ENCODE measurements around the gene DNMT3A.

DNMT3A gene

DNA sequence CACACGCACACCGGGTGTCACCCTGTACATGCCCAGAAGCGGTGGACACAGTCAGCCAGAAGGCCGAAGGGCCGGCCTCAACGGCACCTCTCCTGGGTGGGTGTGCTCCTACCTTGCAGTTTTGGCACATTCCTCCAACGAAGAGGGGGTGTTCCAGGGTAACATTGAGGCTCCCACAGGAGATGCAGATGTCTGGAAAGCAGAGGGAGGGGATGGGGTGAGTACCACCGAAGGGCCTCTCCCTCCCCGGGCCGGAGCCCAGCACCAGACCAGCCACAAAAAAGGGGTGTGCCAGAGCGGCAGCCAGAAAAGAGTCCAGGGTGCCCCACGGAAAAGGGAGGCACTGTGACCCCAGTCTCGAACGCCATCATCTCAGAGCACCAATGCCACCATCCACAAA lies 96.6 kb downstream of the DNMT3A start:
- DNase-seq (ENCODE audit: insufficient read length, low spot score) (no peak), FAIRE-seq (no peak)
- TF ChIP-seq POLR2AphosphoS5 (IDR thresholded peaks at IDR 0.05; ENCODE audit: low read depth, low read length) (no peak), POU2F2 (IDR thresholded peaks at IDR 0.05; ENCODE audit: low read depth, low read length) (no peak), TAF1 (IDR thresholded peaks at IDR 0.05; ENCODE audit: low read depth, low read length) (no peak), PAX5 (IDR thresholded peaks at IDR 0.05; ENCODE audit: insufficient read depth, low read length, severe bottlenecking) (no peak), POLR2A (IDR thresholded peaks at IDR 0.05; ENCODE audit: low read depth, low read length) (no peak), SPI1 (IDR thresholded peaks at IDR 0.05; ENCODE audit: low read depth, low read length) (no peak)

- no peak for DNase-seq (ENCODE audit: insufficient read length, low spot score)
- TF ChIP-seq SPI1 (IDR thresholded peaks at IDR 0.05; ENCODE audit: low read depth, low read length) = no peak
- no peak for TF ChIP-seq POU2F2 (IDR thresholded peaks at IDR 0.05; ENCODE audit: low read depth, low read length)
- TF ChIP-seq POLR2AphosphoS5 (IDR thresholded peaks at IDR 0.05; ENCODE audit: low read depth, low read length) = no peak
- TF ChIP-seq PAX5 (IDR thresholded peaks at IDR 0.05; ENCODE audit: insufficient read depth, low read length, severe bottlenecking) = no peak
- TF ChIP-seq TAF1 (IDR thresholded peaks at IDR 0.05; ENCODE audit: low read depth, low read length) = no peak
- no peak for TF ChIP-seq POLR2A (IDR thresholded peaks at IDR 0.05; ENCODE audit: low read depth, low read length)
- FAIRE-seq = no peak
Observed at GRCh38 chr2:25243995-25244394, 97.7 kb downstream of the DNMT3A start.

GRCh38 chr2:25241452-25241851 lies 100.3 kb downstream of the DNMT3A start:
- FAIRE-seq (no peak), DNase-seq (ENCODE audit: insufficient read length, low spot score) (no peak)
- TF ChIP-seq POLR2AphosphoS5 (IDR thresholded peaks at IDR 0.05; ENCODE audit: low read depth, low read length) (no peak), POU2F2 (IDR thresholded peaks at IDR 0.05; ENCODE audit: low read depth, low read length) (no peak), SPI1 (IDR thresholded peaks at IDR 0.05; ENCODE audit: low read depth, low read length) (no peak), TAF1 (IDR thresholded peaks at IDR 0.05; ENCODE audit: low read depth, low read length) (no peak), PAX5 (IDR thresholded peaks at IDR 0.05; ENCODE audit: insufficient read depth, low read length, severe bottlenecking) (no peak), POLR2A (IDR thresholded peaks at IDR 0.05; ENCODE audit: low read depth, low read length) (no peak)

DNA sequence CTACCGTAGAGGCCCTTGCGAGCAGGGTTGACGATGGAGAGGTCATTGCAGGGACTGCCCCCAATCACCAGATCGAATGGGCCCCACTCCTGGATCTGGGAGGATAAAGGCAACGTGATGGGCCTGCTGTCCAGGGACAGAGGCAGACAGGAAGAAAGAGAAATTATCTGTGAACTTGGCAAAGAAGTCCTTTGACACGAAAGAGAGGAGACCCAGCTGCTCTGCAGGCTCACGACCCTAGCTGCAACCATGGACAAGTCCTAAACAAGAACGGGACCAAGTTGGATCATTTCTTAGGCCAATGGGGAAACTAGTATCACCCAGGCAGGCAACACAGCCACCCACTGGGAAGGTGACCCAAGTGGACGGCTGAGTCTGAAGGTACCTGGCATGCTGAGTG lies 101.1 kb downstream of the DNMT3A start:
- no peak for TF ChIP-seq POLR2A (IDR thresholded peaks at IDR 0.05; ENCODE audit: low read depth, low read length)
- TF ChIP-seq TAF1 (IDR thresholded peaks at IDR 0.05; ENCODE audit: low read depth, low read length) = no peak
- TF ChIP-seq POLR2AphosphoS5 (IDR thresholded peaks at IDR 0.05; ENCODE audit: low read depth, low read length) = no peak
- no peak for TF ChIP-seq PAX5 (IDR thresholded peaks at IDR 0.05; ENCODE audit: insufficient read depth, low read length, severe bottlenecking)
- no peak for TF ChIP-seq POU2F2 (IDR thresholded peaks at IDR 0.05; ENCODE audit: low read depth, low read length)
- no peak for FAIRE-seq

GRCh38 chr2:25238920-25239319 lies 102.8 kb downstream of the DNMT3A start:
- no peak for TF ChIP-seq PAX5 (IDR thresholded peaks at IDR 0.05; ENCODE audit: insufficient read depth, low read length, severe bottlenecking)
- TF ChIP-seq SPI1 (IDR thresholded peaks at IDR 0.05; ENCODE audit: low read depth, low read length) = no peak
- TF ChIP-seq POLR2AphosphoS5 (IDR thresholded peaks at IDR 0.05; ENCODE audit: low read depth, low read length) = no peak
- TF ChIP-seq POLR2A (IDR thresholded peaks at IDR 0.05; ENCODE audit: low read depth, low read length) = no peak
- TF ChIP-seq TAF1 (IDR thresholded peaks at IDR 0.05; ENCODE audit: low read depth, low read length) = no peak
- no peak for TF ChIP-seq POU2F2 (IDR thresholded peaks at IDR 0.05; ENCODE audit: low read depth, low read length)
- FAIRE-seq (no peak), DNase-seq (ENCODE audit: insufficient read length, low spot score) (no peak)

More for the DNA sequence above, 101.1 kb downstream of the DNMT3A start:
- DNase-seq (ENCODE audit: insufficient read length, low spot score) = no peak

- DNase-seq (ENCODE audit: insufficient read length, low spot score) (no peak), FAIRE-seq (no peak)
- TF ChIP-seq POU2F2 (IDR thresholded peaks at IDR 0.05; ENCODE audit: low read depth, low read length) (no peak), SPI1 (IDR thresholded peaks at IDR 0.05; ENCODE audit: low read depth, low read length) (no peak), POLR2AphosphoS5 (IDR thresholded peaks at IDR 0.05; ENCODE audit: low read depth, low read length) (no peak), TAF1 (IDR thresholded peaks at IDR 0.05; ENCODE audit: low read depth, low read length) (no peak), PAX5 (IDR thresholded peaks at IDR 0.05; ENCODE audit: insufficient read depth, low read length, severe bottlenecking) (no peak), POLR2A (IDR thresholded peaks at IDR 0.05; ENCODE audit: low read depth, low read length) (no peak)
Observed at GRCh38 chr2:25237764-25238163, 104.0 kb downstream of the DNMT3A start.

GRCh38 chr2:25236736-25237135 lies 105.0 kb downstream of the DNMT3A start:
- FAIRE-seq (no peak), DNase-seq (ENCODE audit: insufficient read length, low spot score) (no peak)
- no peak for TF ChIP-seq SPI1 (IDR thresholded peaks at IDR 0.05; ENCODE audit: low read depth, low read length)
- no peak for TF ChIP-seq PAX5 (IDR thresholded peaks at IDR 0.05; ENCODE audit: insufficient read depth, low read length, severe bottlenecking)

DNA sequence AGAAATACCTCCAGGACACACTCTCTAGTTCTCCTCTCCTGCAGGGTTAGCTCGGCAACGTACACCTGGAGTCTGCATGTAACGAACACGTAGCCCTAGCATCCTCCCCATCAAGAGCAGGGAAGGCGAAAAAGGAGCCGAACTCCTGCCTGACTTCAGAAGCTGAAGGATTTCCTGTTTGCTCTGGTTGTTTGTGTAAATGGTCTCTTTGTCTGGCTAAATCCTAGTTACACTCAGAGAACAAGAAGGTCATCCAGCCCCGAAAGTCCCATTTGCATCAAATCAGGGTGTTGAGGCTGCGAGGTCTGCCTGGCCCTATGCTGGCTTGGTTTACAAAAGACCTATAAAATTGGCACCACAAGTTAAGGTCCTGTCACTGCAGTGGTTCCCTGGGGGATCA lies 107.0 kb downstream of the DNMT3A start:
- no peak for TF ChIP-seq POLR2A (IDR thresholded peaks at IDR 0.05; ENCODE audit: low read depth, low read length)
- TF ChIP-seq PAX5 (IDR thresholded peaks at IDR 0.05; ENCODE audit: insufficient read depth, low read length, severe bottlenecking) = no peak
- TF ChIP-seq POU2F2 (IDR thresholded peaks at IDR 0.05; ENCODE audit: low read depth, low read length) = no peak
- no peak for TF ChIP-seq SPI1 (IDR thresholded peaks at IDR 0.05; ENCODE audit: low read depth, low read length)
- TF ChIP-seq TAF1 (IDR thresholded peaks at IDR 0.05; ENCODE audit: low read depth, low read length) = no peak
- no peak for TF ChIP-seq POLR2AphosphoS5 (IDR thresholded peaks at IDR 0.05; ENCODE audit: low read depth, low read length)
- DNase-seq (ENCODE audit: insufficient read length, low spot score) (no peak), FAIRE-seq (no peak)

DNA sequence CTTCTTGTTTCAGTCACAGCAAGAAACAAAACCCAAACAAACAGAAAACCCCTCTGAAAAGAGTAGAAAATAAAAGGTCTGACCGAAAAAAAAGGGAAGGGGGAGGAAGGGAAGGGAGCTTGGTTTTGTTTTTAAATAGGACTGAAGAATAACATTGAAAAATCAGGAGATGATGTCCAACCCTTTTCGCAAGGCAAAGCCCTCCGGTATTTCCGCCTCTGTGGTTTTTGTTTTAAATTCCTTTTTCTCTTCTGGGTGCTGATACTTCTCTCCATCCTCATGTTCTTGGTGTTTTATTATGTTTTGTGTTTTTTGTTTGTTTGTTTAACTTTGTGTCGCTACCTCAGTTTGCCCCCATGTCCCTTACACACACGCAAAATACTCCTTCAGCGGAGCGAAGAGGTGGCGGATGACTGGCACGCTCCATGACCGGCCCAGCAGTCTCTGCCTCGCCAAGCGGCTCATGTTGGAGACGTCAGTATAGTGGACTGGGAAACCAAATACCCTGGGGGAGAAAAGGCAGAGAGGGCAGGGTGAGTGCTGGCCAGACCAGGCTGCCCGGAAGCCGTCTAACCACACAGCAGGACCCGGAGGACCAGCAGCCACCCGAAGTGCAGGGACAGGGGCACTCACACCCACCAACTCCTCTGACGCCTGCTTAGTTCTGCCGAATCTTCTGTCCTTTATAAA lies 107.7 kb downstream of the DNMT3A start:
- no peak for DNase-seq (ENCODE audit: insufficient read length, low spot score)
- FAIRE-seq = no peak
- TF ChIP-seq POLR2AphosphoS5 (IDR thresholded peaks at IDR 0.05; ENCODE audit: low read depth, low read length) = no peak
- no peak for TF ChIP-seq POLR2A (IDR thresholded peaks at IDR 0.05; ENCODE audit: low read depth, low read length)

GRCh38 chr2:25232248-25232825 lies 109.4 kb downstream of the DNMT3A start:
- FAIRE-seq (no peak), DNase-seq (ENCODE audit: insufficient read length, low spot score) (no peak)
- TF ChIP-seq POLR2AphosphoS5 (IDR thresholded peaks at IDR 0.05; ENCODE audit: low read depth, low read length) (no peak), POLR2A (IDR thresholded peaks at IDR 0.05; ENCODE audit: low read depth, low read length) (no peak), SPI1 (IDR thresholded peaks at IDR 0.05; ENCODE audit: low read depth, low read length) (no peak), PAX5 (IDR thresholded peaks at IDR 0.05; ENCODE audit: insufficient read depth, low read length, severe bottlenecking) (no peak), TAF1 (IDR thresholded peaks at IDR 0.05; ENCODE audit: low read depth, low read length) (no peak), POU2F2 (IDR thresholded peaks at IDR 0.05; ENCODE audit: low read depth, low read length) (no peak)

Data from GM12891 (cell line).